Suprapubic skin (tissue), 3 donors: Measurements from ENCODE around the gene KLHL29.

Experiments
- CTCF ChIP-seq, 2 donors: fragments of 200-600 bp in 1 of 2; fragments of 450-650 bp in 1 of 2; sonication (generic) in 1 of 2; IDR thresholded peaks; one replicate each; pipeline ENCODE4 v1.5.1; 2016 to 2019; ENCODE audit warnings: antibody characterized with exemption in 2 of 2, mild to moderate bottlenecking in 1 of 2, moderate library complexity in 1 of 2
- POLR2AphosphoS5 ChIP-seq, 3 donors: sonication (generic); formaldehyde crosslinking; IDR thresholded peaks; one replicate each; pipeline ENCODE4 v1.6.1; 2017; ENCODE audit warnings: antibody characterized with exemption in 3 of 3

- no peak for TF ChIP-seq POLR2AphosphoS5 (IDR thresholded peaks at IDR 0.05)
- TF ChIP-seq CTCF (IDR thresholded peaks at IDR 0.05), result no peak
These were observed 336.5 kb downstream of the KLHL29 start for GRCh38 chr2:23721454-23721826.
